Mucosa of rectum (tissue), 2 donors: Measurements from ENCODE around the gene FAM3C.

Source experiments
- H3K27ac ChIP-seq, 2 donors: one replicate each; pipeline ENCODE4 v1.7.0; 2013; ENCODE audit warnings: inconsistent platforms in 2 of 2, low read depth in 2 of 2, low read length in 2 of 2
- H3K27me3 ChIP-seq, 2 donors: one replicate each; pipeline ENCODE4 v1.7.0; 2013; ENCODE audit warnings: low read length in 2 of 2; ENCODE audit not compliant: control insufficient read depth in 2 of 2, insufficient read depth in 2 of 2
- H3K36me3 ChIP-seq, 2 donors: one replicate each; pipeline ENCODE4 v1.7.0; 2013; ENCODE audit warnings: low read length in 2 of 2; ENCODE audit not compliant: control insufficient read depth in 2 of 2, insufficient read depth in 2 of 2
- H3K4me1 ChIP-seq, 2 donors: one replicate each; pipeline ENCODE4 v1.7.0; 2013; ENCODE audit warnings: low read length in 2 of 2, mild to moderate bottlenecking in 1 of 2; ENCODE audit not compliant: control insufficient read depth in 2 of 2, insufficient read depth in 2 of 2
- H3K4me3 ChIP-seq, 2 donors: one replicate each; pipeline ENCODE4 v1.7.0; 2013; ENCODE audit warnings: low read length in 2 of 2
- H3K9ac ChIP-seq, 2 donors: one replicate each; pipeline ENCODE4 v1.7.0; 2013; ENCODE audit warnings: low read length in 2 of 2, low read depth in 1 of 2, mild to moderate bottlenecking in 1 of 2
- H3K9me3 ChIP-seq, 2 donors: one replicate each; pipeline ENCODE4 v1.7.0; 2013; ENCODE audit warnings: low read length in 2 of 2; ENCODE audit not compliant: control insufficient read depth in 2 of 2
- donor health status: healthy.
- donor health status: Normal muscosa, but diverticular disease.

Gene FAM3C

DNA sequence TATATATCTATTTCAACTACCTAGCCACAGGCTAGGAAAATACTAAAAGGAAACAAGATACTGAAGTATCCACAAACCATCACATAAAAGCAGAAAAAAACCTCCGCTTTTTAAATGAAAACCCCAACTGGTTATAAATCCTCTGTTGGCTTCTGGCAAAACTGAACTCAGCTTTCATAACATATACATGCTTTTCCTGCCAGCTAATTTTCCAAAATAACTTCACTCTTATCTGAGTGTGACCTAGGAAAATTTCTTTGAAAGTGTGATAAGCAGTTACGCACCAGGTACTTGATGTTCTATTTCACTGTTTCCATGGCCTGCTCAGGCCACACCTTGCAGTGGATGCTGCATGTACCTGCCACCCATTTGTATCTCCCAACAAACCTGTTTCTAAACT is 11.8 kb downstream of the FAM3C start:
- peaks cover 0 to 3% of the 10 kb centered on the region in 2 donors for H3K36me3 ChIP-seq
- H3K4me3 ChIP-seq: no peak overlapping the region
- no peak overlapping the region for H3K9ac ChIP-seq
- peaks cover 14 to 15% of the 10 kb centered on the region in 2 donors for H3K4me1 ChIP-seq
- no peaks in the 10 kb centered on the region for H3K9me3 ChIP-seq
- H3K27me3 ChIP-seq: no peaks in the 10 kb centered on the region
- peak overlapping the region; percentile 3 to 15 for H3K27ac ChIP-seq

DNA sequence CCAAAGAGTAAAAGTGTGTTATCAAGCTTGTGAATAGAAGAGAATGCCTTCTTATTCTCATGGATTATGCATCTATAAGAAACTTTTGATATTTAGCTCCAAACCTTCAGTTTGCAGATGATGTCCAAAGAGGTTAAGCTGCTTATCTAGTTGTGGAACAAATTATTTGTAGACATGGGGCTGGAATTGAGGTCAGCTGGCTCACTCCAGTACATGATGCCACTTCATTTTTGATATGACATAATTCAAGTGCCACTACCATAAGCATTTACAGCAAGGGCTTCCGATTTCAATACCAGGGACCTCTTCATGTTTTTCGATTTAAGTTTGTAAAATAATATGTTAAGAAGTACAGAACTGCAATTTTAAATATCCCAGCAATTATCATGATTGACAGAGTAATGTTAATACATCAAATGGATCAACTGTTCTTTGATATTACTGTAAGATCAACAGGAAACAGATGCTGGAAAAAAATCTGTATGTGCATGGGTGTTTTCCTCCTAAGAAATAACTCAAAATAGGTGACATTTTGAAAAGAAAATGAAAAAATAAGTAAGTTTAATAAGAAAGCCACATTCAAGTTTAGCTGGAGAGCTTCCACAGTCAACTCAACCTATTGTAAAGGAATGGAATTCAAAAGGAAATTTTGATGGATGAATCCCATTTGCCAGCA is 12.7 kb downstream of the FAM3C start:
- Histone ChIP-seq H3K9ac (no peak overlapping the region), H3K36me3 (peaks cover 0 to 3% of the 10 kb centered on the region in 2 donors), H3K4me1 (peaks cover 14 to 15% of the 10 kb centered on the region in 2 donors), H3K27me3 (no peaks in the 10 kb centered on the region), H3K4me3 (no peak overlapping the region), H3K27ac (no peak overlapping the region), H3K9me3 (no peaks in the 10 kb centered on the region)

GRCh38 chr7:121382473-121382872 is 13.6 kb downstream of the FAM3C start:
- Histone ChIP-seq H3K36me3 (peaks cover 4 to 9% of the 10 kb centered on the region in 2 donors), H3K4me1 (peaks cover 14 to 15% of the 10 kb centered on the region in 2 donors), H3K4me3 (no peak overlapping the region), H3K27me3 (no peaks in the 10 kb centered on the region), H3K27ac (no peak overlapping the region), H3K9me3 (no peaks in the 10 kb centered on the region), H3K9ac (no peak overlapping the region)

GRCh38 chr7:121379930-121380329 is 16.2 kb downstream of the FAM3C start:
- Histone ChIP-seq H3K4me1 (peaks cover 4 to 7% of the 10 kb centered on the region in 2 donors), H3K27me3 (no peaks in the 10 kb centered on the region), H3K4me3 (no peak overlapping the region), H3K27ac (no peak overlapping the region), H3K9me3 (no peaks in the 10 kb centered on the region), H3K36me3 (peaks cover 17 to 24% of the 10 kb centered on the region in 2 donors), H3K9ac (no peak overlapping the region)

- H3K9me3 ChIP-seq: no peaks in the 10 kb centered on the region
- H3K9ac ChIP-seq: no peak overlapping the region
- H3K4me1 ChIP-seq: no peaks in the 10 kb centered on the region
- H3K27ac ChIP-seq: no peak overlapping the region
- peaks cover 17 to 24% of the 10 kb centered on the region in 2 donors for H3K36me3 ChIP-seq
- H3K4me3 ChIP-seq: no peak overlapping the region
- no peaks in the 10 kb centered on the region for H3K27me3 ChIP-seq
These were observed 19.1 kb downstream of the FAM3C start for GRCh38 chr7:121376979-121377378.

GRCh38 chr7:121373177-121373576 is 22.9 kb downstream of the FAM3C start:
- Histone ChIP-seq H3K9me3 (no peaks in the 10 kb centered on the region), H3K27me3 (no peaks in the 10 kb centered on the region), H3K4me1 (peaks cover 0 to 7% of the 10 kb centered on the region in 2 donors), H3K36me3 (peaks cover 17 to 23% of the 10 kb centered on the region in 2 donors), H3K9ac (no peak overlapping the region), H3K27ac (no peak overlapping the region), H3K4me3 (no peak overlapping the region)

- Histone ChIP-seq H3K4me1 (peaks cover 0 to 7% of the 10 kb centered on the region in 2 donors), H3K9me3 (no peaks in the 10 kb centered on the region), H3K36me3 (peaks cover 14 to 18% of the 10 kb centered on the region in 2 donors), H3K27me3 (no peaks in the 10 kb centered on the region), H3K27ac (peak overlapping the region in 1 of 2 donors; percentile 18), H3K9ac (no peak overlapping the region), H3K4me3 (no peak overlapping the region)
These were observed 23.6 kb downstream of the FAM3C start for GRCh38 chr7:121372376-121373010.

DNA sequence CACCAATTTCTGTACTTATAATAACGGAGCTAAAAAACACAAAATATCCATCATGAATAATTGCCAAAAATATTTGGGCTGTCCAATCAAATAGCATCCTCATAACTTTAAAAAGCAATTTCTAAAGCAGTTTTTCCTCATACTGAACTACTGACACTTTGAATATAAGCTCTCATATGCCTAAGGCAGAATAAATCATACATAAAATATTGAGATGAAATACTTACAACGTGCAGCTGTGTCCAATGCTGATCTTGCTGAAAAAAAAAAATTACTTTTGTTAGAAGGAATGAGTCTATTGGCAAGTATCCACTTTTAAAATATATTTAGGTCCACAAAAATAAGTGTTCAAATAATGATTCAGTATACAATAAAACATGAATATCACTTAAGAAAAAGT is 24.2 kb downstream of the FAM3C start:
- Histone ChIP-seq H3K9ac (no peak overlapping the region), H3K27me3 (no peaks in the 10 kb centered on the region), H3K9me3 (no peaks in the 10 kb centered on the region), H3K27ac (no peak overlapping the region), H3K4me1 (peaks cover 0 to 7% of the 10 kb centered on the region in 2 donors), H3K36me3 (peaks cover 8 to 14% of the 10 kb centered on the region in 2 donors), H3K4me3 (no peak overlapping the region)

DNA sequence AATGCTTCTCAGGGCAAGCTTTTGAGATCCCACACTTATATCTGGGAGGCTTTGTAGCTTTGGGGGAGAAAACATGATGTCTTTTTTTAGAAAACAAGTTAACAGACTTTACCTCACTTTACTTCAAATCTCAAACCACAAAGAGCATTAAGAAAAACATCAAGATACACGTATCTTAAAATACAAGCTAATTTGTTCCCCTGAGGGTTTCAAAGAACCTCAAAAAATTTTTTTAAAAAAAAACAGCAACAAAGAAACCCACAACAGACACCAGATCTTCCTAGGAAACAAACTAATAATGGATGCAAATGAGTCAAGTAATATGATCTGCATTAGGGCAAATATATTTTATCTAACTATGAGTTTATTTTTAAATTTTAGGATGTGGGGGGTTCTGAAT is 24.7 kb downstream of the FAM3C start:
- Histone ChIP-seq H3K36me3 (peaks cover 8 to 11% of the 10 kb centered on the region in 2 donors), H3K4me3 (no peak overlapping the region), H3K9ac (no peak overlapping the region), H3K4me1 (peaks cover 0 to 7% of the 10 kb centered on the region in 2 donors), H3K27ac (no peak overlapping the region), H3K9me3 (no peaks in the 10 kb centered on the region), H3K27me3 (no peaks in the 10 kb centered on the region)

DNA sequence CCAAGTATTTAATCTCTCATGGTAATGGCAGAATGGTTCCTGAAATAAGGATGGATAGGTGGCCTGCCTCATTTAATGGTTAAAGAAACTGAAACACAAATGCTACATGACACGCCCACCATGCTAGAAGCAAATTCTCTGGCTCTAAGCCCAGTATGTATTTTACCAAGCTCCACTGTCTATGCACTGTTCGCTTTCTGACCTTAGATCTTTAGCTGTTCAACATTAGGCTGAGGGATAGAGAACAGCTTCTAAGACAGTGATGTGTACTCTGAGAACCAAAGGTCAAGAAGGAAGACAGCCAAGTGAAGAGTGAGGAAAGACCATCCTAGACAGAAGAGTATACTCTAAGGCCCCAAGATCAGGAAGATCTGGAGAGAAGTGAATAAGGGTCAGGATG is 26.6 kb downstream of the FAM3C start:
- Histone ChIP-seq H3K9ac (no peak overlapping the region), H3K36me3 (peaks cover 0 to 3% of the 10 kb centered on the region in 2 donors), H3K4me1 (peaks cover 0 to 7% of the 10 kb centered on the region in 2 donors), H3K27me3 (no peaks in the 10 kb centered on the region), H3K4me3 (no peak overlapping the region), H3K27ac (peak overlapping the region in 1 of 2 donors; percentile 38), H3K9me3 (no peaks in the 10 kb centered on the region)
